ENCODE results near the gene SLC35F3.
"Not testable (repeated sequence)": the region's sequence is repeated elsewhere in the genome, so short reads cannot be mapped to it uniquely, and the experiment has no call there.

SLC35F3 gene

DNA sequence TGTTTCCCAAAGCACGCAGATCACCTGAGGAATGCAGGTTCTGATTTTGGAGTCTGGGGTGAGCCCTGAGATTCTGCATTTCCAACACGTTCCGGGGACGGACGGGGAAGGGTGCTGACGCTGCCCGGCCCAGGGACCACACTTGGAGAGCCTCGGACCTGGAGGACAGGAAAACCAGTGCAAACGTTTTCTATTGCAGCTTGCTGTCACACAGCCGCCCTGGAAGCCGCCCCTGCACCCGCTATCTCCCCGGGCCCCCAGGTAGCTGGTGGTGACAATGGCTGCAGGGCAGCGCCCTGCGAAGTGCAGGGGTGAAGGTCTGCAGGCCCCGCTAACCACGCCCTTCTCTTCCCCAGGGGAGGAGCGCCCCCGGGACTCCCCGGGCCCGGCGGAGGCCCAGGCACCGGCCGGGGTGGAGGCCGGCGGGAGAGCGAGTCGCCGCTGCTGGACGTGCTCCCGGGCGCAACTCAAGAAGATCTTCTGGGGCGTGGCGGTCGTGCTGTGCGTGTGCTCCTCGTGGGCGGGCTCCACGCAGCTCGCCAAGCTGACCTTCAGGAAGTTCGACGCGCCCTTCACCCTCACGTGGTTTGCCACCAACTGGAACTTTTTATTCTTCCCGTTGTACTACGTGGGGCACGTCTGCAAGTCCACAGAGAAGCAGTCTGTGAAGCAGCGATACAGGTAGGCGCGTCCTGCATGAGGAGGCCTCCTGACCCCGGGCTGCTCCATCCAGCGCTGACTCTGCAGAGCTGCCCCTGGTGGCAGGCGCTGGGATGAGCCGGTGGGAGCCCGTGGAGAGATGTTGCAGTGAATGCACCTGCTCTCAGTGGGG lies 326.8 kb downstream of the SLC35F3 start:
- DNase-seq, result peak; percentile 44

GRCh38 chr1:234231893-234232276 lies 327.4 kb downstream of the SLC35F3 start:
- DNase-seq, result no peak

- no peak for DNase-seq
Measured at GRCh38 chr1:234234199-234234598, 329.7 kb downstream of the SLC35F3 start.

- DNase-seq, result no peak
Measured at GRCh38 chr1:234235434-234235881, 331.0 kb downstream of the SLC35F3 start.

- DNase-seq, result no peak
Measured at GRCh38 chr1:234237393-234237792, 332.9 kb downstream of the SLC35F3 start.

GRCh38 chr1:234238060-234238459 lies 333.6 kb downstream of the SLC35F3 start:
- DNase-seq, result no peak

DNA sequence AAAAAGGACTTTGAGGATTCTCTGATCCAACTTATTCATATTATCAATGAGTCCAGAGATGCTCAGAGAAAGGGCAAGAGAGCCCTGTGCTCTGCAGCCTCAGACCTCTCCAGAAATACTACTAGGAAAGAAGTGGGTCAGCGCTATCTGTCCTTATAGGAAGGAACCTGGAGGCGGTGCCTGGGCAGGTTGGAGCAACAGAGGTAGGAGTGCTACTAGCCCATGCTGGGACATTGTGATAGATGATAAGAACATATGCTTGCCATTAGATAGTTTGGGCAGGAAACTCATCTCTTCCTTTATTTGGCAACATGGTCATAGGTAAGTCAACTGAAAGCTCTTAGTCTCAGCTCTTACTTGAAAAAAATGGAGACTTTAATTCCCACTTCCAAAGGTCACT lies 335.0 kb downstream of the SLC35F3 start:
- no peak for DNase-seq

GRCh38 chr1:234239936-234240335 lies 335.5 kb downstream of the SLC35F3 start:
- no peak for DNase-seq

DNA sequence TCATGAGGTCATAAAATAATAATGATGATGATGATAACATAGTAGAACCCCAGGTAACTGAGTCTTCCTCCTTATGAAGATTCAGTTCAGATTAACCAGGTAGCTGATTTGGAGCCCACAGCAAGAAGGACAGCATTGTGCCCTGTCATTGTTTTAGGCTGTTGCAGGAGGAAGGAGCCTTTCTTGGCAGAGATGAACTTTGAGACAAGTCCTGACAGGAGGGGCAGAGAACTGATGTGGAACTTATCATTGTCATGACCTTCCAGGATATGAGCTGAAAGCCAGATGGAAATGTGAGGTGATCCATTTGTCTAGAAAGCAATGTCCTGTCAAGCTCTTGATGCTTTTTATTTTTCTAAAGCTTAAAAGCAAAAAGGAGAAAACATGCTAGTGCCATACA lies 336.2 kb downstream of the SLC35F3 start:
- no peak for DNase-seq

GRCh38 chr1:234241941-234242490 lies 337.5 kb downstream of the SLC35F3 start:
- DNase-seq, result no peak

DNA sequence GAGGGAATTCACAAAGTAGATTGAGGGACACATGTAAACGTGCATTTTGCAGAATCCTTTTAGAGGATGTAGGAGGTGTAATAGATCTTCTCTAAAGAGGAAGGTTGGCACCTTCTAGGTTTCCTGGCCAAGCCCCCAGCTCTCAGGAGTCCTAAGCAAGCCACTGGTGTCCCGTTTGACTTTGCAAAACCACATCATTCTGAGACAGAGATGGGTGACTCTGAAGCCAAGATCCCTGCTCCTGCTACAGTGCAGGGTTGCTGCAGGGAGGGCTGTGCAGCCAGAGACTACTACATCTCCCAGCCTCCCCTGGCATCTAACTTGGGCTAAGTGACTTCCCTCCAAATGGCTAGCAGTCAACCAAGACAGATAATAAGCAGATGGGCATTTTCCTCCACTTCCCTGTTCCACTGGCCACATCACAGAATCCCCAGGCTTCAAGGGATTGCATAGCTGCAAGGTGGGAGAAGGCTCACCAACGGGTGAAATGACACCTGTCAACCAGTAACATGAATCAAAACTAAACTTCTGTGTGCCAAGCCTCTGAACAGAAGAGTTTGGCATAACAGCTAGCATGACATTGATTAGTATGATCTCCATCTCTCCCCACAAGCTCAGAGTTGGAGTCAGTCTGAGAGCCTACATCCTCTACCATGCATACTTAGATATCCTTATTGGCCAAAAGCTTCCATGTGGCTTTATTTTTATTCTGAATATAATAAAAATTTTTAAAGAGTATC lies 339.2 kb downstream of the SLC35F3 start:
- DNase-seq, result no peak

DNA sequence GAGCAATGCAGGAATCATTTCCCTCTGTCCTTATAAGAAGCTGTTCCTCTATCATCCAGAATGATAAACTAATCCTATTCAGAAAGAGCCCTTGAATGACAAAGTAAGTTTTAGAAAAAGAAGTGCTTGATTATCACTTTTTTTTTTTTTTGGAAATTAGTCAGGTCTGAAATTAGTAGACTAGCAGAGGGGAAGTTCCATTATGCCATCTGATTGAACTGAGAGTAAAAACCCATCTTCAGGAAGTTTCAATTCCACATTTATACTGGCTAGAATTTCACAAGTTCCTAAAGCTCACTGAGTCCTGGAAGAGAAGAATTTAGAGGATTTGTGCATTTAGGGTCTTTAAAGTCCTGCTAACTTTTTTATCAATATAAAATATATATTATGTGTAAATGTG lies 340.0 kb downstream of the SLC35F3 start:
- DNase-seq, result no peak

- DNase-seq, result no peak
Measured at GRCh38 chr1:234246638-234247116, 342.2 kb downstream of the SLC35F3 start.

DNA sequence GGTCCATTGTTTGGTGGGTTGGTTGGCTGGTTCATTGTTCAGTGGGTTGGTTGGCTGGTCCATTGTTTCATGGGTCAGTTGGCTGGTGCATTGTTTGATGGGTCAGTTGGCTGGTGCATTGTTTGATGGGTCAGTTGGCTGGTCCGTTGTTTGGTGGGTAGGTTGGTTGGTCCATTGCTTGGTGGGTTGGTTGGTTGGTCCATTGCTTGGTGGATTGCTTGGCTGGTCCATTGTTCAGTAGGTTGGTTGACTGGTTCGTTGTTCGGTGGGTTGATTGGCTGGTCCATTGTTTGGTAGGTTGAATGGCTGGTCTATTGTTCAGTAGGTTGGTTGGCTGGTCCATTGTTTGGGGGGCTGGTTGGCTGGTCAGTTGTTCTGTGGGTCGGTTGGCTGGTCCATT lies 343.3 kb downstream of the SLC35F3 start:
- DNase-seq, result not testable (repeated sequence)

DNA sequence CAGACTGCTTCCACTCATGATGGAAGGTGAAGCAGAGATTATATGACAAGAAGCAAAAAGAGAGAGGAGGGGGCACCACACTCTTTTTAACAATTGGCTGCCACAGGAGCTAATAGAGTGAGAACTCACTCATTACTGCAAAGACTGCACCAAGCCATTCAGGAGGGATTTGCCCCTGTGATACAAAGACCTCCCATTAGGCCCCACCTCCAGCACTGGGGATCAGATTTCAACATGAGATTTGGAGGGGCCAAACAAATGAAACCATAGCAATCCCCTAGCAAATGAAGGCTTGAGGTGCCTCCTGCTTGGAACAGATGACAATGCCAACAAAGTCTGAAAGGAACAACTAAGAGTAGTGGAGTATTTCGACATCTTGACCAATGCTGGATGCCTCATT lies 346.3 kb downstream of the SLC35F3 start:
- no peak for DNase-seq

GRCh38 chr1:234253732-234254131 lies 349.3 kb downstream of the SLC35F3 start:
- DNase-seq, result no peak

- no peak for DNase-seq
Measured at GRCh38 chr1:234256359-234256758, 351.9 kb downstream of the SLC35F3 start.

DNA sequence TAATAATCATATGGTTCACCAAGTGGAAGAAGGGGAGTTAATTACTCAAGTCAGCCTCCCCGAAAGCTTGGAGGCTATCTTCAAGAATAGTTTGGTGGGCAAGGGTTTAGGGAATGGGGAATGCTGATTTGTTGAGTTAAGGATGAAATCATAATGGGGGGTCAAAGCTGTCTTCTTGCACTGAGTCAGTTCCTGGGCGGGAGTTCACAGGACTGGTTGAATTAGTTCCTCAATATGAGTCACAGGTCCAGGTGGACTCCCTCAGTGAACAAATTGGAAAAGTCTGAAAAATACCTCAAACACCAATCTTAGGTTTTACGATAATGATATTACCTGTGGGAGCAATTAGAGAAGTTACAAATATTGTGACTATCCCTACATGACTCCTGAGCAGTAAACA lies 353.6 kb downstream of the SLC35F3 start:
- no peak for DNase-seq

DNA sequence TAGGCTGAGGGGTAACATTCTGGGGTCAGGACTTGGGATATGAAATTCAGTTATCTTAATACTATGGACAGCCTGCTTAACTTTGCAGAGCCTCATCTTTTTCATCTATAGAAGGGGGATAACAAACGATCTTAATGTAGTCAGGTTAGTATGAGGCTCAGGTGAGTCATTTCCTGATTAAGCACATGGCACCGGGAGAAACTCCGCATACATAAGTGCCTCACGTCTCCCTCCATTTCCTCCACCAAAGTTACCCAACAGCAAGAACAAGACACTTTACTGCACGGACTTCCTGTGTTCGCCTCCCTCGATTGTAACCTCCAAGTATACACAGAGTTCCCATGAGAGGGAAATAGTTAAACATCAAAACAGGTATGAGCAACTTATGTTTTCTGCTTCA lies 356.1 kb downstream of the SLC35F3 start:
- DNase-seq, result peak; percentile 31

DNA sequence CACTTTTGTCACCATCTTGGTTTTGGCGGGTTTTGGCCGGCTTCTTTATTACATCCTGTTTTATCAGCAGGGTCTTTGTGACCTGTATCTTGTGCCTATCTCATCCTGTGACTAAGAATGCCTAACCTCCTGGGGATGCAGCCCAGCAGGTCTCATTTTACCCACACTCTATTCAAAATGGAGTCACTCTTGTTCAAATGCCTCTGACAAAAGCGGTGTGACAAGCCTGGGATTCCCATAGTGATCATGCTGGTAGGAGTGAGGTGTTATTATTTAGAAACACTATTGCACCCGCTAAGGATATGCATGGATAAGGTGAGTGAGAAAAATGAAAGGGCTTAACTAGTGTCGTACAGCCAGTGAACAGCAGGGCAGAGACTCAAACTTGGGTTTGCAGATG lies 357.1 kb downstream of the SLC35F3 start:
- DNase-seq, result no peak

GRCh38 chr1:234262007-234262753 lies 357.7 kb downstream of the SLC35F3 start:
- no peak for DNase-seq

DNA sequence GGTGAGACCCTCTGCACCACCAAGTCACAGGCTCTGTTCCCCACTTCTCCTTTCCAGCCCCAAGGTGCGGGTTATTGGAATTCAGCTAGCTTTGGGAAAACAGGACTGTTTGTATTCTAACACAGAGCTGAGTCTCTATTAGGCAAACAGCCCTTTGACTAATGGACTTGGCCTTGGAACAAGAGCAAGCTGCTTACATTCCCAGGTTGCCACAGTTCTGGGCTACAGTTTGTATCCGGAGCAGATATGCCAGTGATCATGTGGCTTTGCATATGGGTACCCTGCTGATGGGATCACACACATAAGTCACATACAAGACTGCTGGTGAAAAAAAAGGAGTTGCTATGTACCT lies 358.3 kb downstream of the SLC35F3 start:
- DNase-seq, result no peak

DNA sequence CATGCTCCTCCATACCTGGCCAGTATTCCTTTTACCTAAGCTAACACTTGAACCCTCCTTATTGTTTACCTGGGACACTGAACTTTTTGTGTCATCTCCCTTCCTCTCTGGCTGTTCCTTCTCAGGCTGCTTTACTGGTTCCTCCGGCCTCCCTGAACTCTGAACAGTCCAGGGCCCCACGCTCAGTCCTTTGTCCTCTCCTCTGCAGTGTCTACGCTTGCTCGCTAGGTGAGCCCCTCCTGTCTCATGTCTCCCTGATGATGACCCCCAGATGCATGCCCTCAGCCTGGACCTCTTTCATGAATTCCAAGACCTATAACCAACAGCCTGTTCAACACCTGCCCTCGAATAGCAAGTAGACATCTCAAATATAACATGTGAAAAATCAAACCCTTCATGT lies 360.4 kb downstream of the SLC35F3 start:
- DNase-seq, result no peak

All from CD4-positive, alpha-beta T cell treated with Interleukin-17A for 4 hours (primary cell).